Keratinocyte (primary cell): ENCODE results near the gene TMA7.

Experiments
- CTCF ChIP-seq, 3 experiments: IDR thresholded peaks in 1 of 3; conservative IDR thresholded peaks in 1 of 3; optimal IDR thresholded peaks in 1 of 3; 2 replicates in 2 of 3; 3 replicates in 1 of 3; pipeline versions ENCODE3 to v1.5.1; 2011; ENCODE audit warnings: low read length in 3 of 3, mild to moderate bottlenecking in 3 of 3, moderate library complexity in 2 of 3, control low read depth in 1 of 3, inconsistent platforms in 1 of 3; ENCODE audit not compliant: insufficient read depth in 2 of 3; ENCODE audit errors: extremely low read depth in 1 of 3
- EZH2 ChIP-seq: IDR thresholded peaks from one replicate; pipeline ENCODE4 v1.6.1; 2012; ENCODE audit warnings: inconsistent platforms, mild to moderate bottlenecking, low read length, moderate library complexity

- TF ChIP-seq CTCF (optimal IDR thresholded peaks at IDR 0.05 in 1 of 3, IDR thresholded peaks at IDR 0.05 in 1 of 3, conservative IDR thresholded peaks at IDR 0.05 in 1 of 3; ENCODE audit: extremely low read depth in 1 of 3, insufficient read depth in 2 of 3, low read length in 3 of 3) (no peak), EZH2 (no peak)
Measured at GRCh38 chr3:48403533-48404439, 36.3 kb upstream of the TMA7 start.
